GM18870 (cell line): ENCODE measurements around the gene NAALADL2.

Experiments
- ATAC-seq: cut with Tn5 transposase; IDR thresholded peaks from one replicate; pipeline ENCODE4 v1.9.1; 2021; ENCODE audit warnings: moderate library complexity; ENCODE audit not compliant: unreplicated experiment

NAALADL2 gene

DNA sequence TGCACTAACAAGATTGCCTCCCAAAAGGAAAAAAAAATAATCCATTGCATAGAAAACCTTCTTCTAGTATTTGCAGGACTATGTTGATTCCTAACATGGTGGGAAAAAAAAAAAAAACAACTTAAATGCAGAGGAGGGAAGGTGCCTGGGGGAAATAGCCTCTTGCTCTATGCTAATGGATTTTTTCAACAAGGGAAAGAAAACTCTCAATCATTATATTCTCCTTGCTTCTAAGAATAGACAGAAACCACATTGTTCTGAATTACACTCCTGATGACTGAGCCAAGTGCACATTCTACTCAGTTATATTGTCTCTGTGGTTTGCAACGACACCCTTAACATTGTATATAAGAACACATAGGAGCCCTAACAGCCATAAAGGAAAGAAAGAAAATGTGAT, 760.2 kb downstream of the NAALADL2 start:
- ATAC-seq = no peak

DNA sequence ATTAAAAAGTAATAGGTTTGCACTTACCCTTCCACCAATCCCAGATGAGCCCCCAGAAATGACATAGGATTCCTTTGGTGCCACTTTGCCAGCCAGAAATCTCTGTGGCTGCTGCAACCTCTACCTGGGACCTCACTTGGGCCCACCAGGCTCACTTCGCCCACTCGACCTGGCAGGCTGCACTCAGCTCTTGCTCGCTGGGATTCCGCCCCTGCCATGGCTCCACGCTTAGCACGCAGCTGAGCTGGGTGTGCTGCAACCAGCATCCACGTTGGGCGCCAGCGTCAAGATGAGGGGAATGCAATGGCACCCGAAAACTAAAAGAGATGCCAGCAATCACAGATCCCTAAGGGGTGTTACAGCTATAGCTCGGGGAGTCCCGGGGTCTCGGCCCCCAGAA, 761.0 kb downstream of the NAALADL2 start:
- no peak for ATAC-seq

DNA sequence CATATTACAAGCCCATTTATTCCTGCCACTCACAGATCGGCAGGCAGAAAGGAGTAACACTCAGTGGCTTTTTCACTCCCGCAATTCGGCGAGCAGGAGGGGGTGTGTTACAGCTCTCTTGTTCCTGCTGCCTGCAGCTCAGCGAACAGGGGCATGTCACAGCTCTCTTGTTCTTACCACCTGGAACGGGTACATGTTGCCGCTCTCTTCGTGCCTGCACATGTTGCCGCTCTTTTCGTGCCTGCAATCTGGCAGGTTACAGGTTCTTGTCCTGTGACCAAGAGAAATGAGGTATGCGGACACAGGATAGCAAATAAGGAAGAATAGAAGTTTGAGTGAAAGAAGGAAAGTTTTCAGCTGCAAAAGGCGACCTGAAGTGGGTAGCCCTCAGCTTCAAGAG, 761.4 kb downstream of the NAALADL2 start:
- no peak for ATAC-seq

DNA sequence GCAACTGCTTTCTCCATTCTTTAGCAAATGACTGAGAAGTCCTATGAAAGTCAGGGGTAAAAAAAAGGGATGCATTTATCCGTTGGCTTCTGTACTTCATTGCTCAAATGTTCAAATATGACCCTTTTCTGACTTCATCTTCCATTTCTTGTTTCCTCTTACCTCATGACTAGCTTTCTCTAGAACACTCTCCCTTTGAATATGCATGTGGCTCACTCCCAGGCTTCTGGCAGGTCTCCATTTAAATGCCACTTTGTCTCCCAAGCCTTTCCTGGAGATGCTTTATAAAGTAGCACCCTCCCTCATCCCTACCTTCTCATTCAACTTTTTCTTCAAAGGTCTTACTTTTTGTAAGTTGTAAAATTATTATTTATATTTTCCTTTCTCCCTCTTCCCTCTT, 781.8 kb downstream of the NAALADL2 start:
- no peak for ATAC-seq

DNA sequence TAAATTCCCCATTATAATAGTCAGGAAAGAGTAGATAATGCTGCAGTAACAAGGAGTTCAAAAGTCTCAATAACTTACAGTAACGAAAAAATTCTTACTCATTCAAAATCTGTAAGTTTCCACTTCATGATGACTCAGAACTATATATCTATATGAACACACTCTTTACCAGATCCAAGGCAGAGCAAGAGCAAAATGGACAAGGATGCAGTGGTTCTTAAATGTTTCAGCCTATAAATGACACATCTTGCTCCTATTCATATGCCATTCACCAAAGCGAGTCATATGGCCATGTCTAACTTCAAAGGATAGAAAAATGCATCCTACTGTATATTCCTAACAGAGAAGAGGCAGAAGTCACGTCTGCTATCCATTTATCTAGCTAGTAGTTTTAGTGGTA, 787.7 kb downstream of the NAALADL2 start:
- ATAC-seq = no peak

DNA sequence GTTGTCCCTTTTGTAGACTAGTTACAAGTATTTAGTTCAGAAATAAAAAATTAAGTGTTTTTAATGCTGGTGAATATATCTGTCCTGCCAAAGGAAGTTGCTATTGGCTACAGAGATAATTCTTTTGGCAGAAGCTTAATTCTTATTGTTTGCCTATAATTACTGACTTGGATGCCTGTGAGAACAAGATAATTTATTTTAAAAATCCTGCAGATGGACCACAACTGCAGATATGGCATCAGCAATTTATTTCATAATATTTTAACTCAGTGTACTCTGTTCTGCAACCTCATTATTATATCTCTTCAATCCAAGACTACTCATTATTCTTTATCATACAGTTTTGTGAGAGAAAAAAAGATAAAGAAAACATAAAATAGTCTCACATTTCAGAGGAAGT, 789.8 kb downstream of the NAALADL2 start:
- ATAC-seq = no peak

DNA sequence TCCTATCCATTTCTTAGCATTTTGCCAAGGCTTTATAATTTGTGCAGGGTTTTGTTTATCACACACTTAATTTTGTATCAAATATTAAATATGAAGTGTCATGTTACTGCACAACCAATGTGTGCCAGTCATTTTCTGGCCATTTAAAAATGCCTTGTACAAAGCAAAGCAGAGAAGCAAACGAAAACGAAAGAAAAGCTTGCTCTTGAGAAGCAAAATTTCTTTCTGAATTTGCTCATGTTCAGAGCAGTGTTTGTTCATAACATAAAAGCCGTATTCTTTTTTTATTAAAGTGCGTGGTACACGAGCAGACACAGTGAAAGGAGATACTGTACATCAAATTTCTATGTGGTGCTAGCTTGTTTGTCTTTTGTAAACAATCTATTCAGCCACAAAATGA, 792.6 kb downstream of the NAALADL2 start:
- no peak for ATAC-seq

DNA sequence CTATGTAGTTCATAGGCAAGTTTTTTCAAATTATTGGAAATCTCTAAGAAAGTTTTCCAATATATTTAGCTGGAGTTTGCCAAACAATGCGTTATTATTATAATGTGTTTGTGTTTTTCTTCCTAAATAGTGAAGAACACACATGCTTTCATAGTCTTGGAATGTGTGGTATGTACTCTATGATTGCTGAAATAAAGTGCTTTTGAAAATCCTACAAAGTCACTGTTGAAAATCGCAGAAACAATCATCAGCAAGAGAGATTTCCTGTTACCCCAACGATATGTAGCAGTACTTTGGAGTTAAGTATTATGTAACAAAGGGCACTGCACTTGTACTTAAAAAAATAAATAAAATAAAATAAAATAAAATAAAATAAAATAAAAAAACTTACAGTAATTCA, 796.2 kb downstream of the NAALADL2 start:
- ATAC-seq = no peak

DNA sequence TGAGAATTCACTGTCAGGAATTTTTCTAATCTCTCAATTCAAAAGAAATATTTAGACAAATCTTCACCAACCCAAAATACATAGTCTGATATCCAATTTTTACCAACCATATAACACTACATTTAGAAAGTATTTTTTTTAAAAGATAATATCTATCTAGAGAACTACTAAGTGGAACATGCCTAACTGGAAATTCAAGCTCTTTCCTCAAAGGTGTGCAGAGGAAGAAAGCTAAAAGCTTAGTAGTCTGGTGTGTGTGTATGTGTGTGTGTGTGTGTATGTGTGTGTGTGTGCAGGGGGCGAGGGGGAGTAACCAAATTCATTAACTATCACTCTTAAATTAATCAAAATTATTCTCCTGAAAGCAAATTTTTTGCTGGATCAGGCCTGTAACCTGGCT, 797.3 kb downstream of the NAALADL2 start:
- ATAC-seq = no peak

DNA sequence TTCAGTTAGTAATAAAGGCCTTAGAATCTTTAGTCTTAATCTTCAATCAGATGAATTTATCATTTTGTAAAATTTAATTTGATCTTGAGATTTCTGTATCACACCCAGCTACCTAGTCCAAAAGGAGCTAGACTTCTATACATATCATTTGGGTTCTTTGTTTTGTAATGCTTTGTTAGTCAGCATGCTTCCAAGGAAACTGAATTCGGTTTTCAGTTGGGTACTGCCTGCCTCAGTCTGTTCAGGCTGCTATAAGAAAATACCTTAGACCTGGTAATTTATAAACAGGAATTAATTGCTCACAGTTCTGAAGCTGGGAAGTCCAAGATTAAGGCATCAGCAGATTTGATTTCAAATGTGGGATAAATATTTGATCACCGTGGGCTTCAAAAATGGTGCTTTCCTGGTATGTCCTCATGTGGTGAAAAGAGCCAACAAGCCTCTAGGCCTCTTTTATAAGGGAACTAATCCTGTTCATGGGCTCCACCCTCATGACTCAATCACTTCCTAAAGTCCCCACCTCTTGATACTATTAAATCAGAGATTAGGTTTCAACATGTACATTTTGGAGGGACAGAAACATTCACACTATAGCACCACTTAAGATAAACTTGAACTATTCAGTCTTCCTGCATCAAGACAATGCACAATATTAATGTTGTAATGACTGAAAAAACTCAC, 800.7 kb downstream of the NAALADL2 start:
- no peak for ATAC-seq

DNA sequence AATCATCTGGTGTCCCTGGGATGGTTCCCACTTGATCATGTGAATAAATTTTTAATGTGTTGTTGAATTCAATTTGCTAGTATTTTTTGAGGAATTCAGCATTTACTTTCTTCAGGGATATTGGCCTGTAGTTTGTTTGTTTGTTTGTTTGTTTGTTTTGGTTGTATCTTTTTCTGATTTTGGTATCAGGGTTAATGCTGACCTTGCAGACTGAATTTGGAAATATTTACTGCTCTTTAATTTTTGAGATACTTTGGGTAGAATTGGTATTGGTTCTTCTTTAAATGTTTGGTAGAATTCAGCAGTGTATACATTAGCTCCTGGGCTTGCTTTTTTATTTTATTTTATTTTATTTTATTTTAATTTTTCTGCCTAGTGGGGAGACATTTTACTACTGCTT, 803.7 kb downstream of the NAALADL2 start:
- ATAC-seq = no peak

DNA sequence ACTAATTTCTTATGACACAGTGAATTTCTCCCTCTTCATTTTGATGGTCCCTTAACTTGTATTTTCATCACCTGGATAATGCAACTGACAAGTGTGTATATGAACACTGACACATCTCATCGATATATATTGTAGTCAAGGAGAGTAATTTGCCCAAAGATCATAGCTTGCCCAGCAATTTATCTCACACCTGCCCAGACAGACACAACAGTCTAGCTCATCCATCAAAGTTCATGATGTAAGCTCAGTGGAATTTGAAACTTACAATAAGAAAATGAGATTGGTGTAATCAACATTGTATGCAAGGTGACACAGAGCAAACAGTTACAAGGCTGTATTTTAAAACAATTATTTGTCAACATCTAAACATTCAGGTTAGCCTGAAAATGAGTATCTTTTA, 805.8 kb downstream of the NAALADL2 start:
- no peak for ATAC-seq

DNA sequence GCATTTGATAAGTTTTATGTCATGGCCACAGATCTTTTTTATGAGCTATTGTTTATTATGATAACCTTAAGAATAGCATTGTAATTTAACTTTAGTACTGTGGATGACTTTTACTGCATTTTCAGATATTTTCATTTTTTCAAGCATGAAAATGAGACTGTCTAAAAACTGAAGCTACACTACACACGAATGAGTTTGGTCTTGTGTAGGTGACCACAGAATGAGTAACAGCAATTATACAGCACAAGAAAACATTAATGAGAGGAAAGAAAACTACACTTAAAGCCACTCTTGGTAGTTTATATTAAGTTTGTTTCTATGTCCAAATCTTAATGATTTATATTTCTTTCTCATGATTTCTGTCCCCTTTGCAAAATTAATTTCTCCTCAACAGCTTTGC, 809.2 kb downstream of the NAALADL2 start:
- ATAC-seq = no peak

DNA sequence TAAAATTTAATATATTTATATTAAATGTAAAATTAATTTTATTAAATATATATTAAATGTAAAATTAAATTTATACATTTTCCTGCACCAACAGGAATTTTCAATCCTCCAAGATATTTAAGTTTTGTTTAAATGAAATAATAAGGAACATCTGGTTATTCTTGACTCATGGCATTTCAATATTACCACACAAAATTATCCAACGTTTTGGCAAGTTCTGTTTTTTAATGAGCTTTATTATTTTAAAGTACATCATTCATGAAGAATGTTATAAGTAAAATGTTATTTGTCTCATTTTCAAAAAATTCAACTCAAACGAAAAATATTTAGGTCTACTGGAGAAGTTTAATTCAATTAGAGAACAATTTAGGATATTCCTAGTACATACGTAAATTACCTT, 811.4 kb downstream of the NAALADL2 start:
- no peak for ATAC-seq

DNA sequence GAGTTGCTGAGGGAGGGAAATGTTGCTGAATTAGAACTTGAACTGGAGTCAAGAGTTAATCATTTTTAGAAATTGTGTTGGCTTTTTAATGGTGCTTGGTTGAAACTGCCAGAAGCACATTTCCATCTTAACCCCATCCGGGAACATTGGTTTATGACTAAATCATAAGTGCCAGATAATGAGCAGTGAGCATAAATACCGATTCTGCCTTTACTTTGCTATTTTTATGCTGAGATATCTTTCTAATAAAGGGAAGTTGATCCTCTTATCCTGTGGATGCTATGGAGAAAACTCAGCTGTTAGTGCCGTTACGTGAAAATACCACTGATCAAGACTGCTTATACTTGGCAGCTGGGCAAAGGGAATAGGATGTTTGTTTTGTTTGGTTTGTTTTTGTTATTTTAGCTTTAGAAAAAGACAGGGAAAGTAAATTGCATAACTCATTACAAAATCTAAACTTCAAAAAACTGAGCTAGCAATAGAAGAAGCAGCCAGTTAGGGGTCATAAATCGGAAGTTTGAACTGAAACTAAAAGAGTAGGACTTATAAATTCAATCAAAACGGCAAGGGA, 813.1 kb downstream of the NAALADL2 start:
- no peak for ATAC-seq

DNA sequence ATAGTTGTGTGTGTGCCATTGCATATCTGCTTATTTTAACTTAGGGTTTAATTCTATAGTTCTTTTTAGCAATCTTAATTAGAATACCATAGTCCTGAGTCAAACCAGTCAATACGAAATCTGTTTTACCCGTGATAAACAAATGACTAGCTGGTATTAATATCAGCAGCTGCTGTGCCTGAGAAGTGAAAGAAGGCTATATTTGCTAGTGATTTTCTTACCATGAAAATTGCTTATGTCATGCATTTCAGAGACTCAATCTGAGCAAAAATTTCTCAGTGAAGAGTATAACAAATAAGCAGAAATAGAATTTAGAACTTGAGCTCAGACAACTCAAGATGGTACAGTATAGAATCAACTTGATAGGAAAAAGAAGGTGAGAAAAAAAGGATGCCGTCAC, 820.4 kb downstream of the NAALADL2 start:
- no peak for ATAC-seq

DNA sequence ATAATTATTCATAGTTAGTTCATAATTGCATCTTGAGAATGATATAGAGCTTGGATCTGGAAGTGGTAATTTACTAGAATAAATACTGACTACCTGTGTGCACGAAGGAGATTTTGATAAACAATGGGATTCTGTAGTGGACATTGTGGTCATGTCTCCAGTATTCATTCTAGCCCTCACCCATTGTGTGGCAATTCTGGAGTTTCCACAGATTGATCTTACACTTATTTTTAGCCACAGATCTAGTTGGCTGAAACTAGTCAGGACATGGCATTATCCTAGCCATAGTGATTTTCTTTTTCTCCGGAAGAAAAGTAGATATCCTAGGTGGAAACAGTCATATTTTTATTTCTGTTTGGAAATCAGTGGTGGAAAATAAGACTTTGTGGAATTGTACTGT, 833.1 kb downstream of the NAALADL2 start:
- ATAC-seq = no peak

DNA sequence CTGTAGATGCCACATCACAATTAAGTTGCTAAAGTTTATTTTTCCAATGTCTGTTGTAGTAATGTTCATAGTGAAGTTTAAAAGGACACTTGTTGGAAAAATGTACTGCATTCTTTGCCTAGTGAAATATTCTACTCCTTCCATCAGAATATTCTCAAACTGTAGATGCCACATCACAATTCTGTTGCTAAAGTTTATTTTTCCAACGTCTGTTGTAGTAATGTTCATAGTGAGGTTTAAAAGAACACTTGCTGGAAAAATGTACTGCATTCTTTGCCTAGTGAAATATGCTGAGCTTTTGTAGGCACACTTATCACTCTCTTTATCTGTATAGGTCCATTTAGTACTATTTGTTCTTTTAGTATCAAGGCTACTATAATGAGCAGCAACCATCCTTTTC, 836.1 kb downstream of the NAALADL2 start:
- ATAC-seq = no peak

DNA sequence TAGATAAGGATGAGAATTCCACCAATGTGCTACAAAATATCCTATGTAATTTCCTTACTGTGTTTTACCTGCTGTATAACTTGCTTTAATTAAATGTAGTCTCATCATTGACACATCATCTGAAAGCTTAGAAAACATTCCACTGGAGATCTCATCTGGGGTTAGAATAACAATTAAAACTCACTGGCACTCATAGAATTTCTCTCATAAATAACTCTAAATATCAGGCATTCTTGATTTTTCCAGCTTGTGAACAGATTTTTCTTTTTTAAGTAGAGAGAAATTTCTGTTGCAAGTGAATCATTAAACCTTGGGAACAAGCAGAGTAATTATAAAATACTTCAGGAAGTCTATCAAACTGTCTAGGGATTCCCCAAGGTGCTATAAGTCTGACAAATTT, 843.8 kb downstream of the NAALADL2 start:
- ATAC-seq = no peak

DNA sequence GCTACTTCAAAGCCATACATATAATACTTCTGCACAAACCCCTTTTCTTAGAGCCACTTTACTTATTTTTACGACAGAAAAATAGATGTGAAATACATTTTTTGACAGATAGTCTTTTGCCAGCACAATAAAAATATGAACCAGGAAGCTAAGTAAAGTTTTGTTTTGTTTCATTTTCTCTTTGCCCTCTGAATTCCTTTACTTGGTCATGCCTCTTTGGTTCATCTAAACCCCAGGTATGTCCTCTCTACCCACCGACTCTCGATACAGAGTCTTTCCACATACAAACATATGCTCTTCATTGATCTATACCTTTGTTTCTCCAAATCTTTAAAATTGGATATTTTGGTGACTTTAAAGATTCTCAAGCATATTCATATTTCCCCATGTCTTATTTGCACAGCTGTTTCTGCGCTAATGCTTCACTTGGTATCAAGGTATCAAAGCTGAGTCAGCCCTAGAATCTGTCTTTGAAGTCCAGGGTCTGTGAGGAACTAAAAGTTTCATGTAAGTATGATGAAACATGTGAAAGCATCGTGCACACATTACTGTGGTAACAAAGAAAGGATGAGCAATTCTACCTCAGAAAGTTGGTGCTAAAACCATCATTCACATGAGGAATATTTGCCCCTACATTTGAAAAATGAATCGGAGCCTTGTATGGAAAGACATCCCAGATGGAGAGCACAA, 845.4 kb downstream of the NAALADL2 start:
- ATAC-seq = peak; percentile 86

DNA sequence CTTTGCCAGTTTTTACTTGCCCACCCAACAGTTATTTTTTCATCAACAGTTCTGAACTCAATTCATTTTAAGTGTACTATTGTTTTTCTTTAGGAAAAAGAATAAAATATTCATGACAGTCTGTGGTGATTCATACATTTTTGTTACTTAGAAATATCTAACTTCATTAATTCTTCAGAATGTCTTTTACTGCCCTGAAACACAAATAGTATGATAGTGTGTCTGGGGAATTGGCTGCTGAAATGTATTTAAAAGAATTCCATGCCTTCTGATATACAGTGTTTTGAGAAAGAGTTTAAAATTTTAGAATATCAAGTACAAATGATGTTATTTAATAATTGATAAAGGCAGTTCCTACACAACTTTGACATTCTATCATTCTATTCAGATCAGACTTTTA, 854.1 kb downstream of the NAALADL2 start:
- no peak for ATAC-seq

DNA sequence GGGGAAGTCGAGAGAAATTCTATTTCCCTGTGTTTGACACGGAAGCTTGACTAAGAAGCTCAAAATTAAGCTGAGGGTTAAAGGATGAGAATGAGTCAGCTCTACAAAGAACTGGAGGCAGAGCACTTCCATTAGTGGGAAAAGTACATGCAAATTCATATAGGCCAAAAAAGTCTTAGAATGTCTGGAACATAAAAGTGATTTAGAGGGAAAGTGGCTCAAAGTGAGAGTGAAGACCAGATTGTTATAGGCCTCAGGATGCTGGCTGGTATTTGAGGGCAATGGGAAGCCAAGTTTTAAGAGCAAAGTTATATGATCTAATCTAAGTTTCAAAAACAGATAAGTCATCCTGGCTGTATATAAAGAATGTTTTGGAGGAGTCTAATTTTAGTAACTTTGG, 857.3 kb downstream of the NAALADL2 start:
- no peak for ATAC-seq

DNA sequence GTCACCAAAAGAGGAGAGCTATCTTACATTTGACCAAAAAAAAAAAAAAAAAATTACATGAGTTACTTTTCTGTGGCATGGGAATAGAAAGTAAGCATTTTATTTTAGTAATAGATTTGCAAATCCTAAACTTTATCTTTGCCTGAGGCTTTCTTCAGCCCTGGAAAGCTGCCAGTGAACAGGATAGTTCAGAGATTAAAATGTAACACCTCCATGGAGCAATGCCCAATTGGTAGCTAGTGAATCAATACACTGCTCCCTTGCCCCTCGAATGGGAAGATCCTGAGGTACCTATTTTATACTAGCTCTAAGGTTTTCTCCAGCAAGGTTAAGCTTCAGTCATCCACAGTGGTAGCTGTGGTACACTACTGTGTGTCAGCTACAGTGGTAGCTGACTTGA, 867.1 kb downstream of the NAALADL2 start:
- ATAC-seq = no peak
